K562 (cell line): ENCODE measurements around the gene CCDC3. TPM values are rescaled to one million over a fixed set of nuclear protein-coding genes. Genes with fewer than 3 reads are reported as not detected.

ENCODE experiments used
- ATAC-seq: fragments of 200-7000 bp; cut with Tn5 transposase; 3 replicates; pipeline ENCODE4 v1.9.1; 2020; ENCODE audit warnings: moderate library complexity
- BruUV-seq: library from RNA; stranded (reverse); fragments of 400-500 nt; replicated peaks from 2 replicates; lab custom pipeline; 2021; lab: Mats Ljungman, UMichigan
- CTCF ChIA-PET: fragments of 300-600 bp; formaldehyde crosslinking; extraction: SDS; loops from one replicate; lab custom pipeline; 2021; ENCODE audit warnings: low intra/inter-chr PET ratio; lab: Yijun Ruan, JAX
- POLR2A ChIA-PET: fragments of 300-600, 350-650 bp; sonication (Branson Sonifier 250); formaldehyde crosslinking; extraction: SDS; loops from one replicate; lab custom pipeline; 2021; ENCODE audit warnings: antibody characterized with exemption, inconsistent platforms; lab: Yijun Ruan, JAX
- DNase-seq, 4 experiments: peaks; one replicate each; pipeline versions ENCODE4 v3.0.0 to v3.0.0-alpha.2; 2011 to 2018; ENCODE audit warnings: low spot score in 3 of 4, mixed read lengths in 3 of 4; ENCODE audit errors: extremely low read depth in 1 of 4
- FAIRE-seq: peaks from 2 replicates; lab custom pipeline; 2011; peaks lifted over from hg19 to GRCh38; lab: Jason Lieb, UNC
- H2AFZ ChIP-seq: 2 replicates; pipeline ENCODE4 v1.6.0; 2011; ENCODE audit warnings: low read depth, low read length, control low read depth, inconsistent platforms
- H3K27ac ChIP-seq: fragments of 200-600 bp; 3 replicates; pipeline ENCODE4 v1.8.0; 2011; ENCODE audit warnings: low read depth, mild to moderate bottlenecking, control low read depth, inconsistent platforms, low read length, moderate library complexity, mixed read lengths; ENCODE audit errors: extremely low read depth
- H3K27me3 ChIP-seq, 2 experiments: fragments of 300-600 bp in 1 of 2; 2 replicates in 1 of 2; 3 replicates in 1 of 2; pipeline versions ENCODE4 v1.6.0 to v1.8.0; 2011; ENCODE audit warnings: inconsistent platforms in 2 of 2, low read length in 2 of 2, mild to moderate bottlenecking in 1 of 2, mixed read lengths in 1 of 2, moderate library complexity in 1 of 2; ENCODE audit not compliant: control insufficient read depth in 2 of 2, insufficient read depth in 2 of 2
- H3K36me3 ChIP-seq: fragments of 300-600 bp; 3 replicates; pipeline ENCODE4 v1.8.0; 2011; ENCODE audit warnings: mild to moderate bottlenecking, low read length, inconsistent platforms; ENCODE audit not compliant: control insufficient read depth, insufficient read depth
- H3K4me1 ChIP-seq, 2 experiments: fragments of 200-600 bp in 1 of 2; replicated peaks in 1 of 2; 2 replicates in 1 of 2; 3 replicates in 1 of 2; pipeline versions ENCODE4 v1.5.1 to v1.8.0; 2011; ENCODE audit warnings: inconsistent platforms in 2 of 2, low read length in 2 of 2, mild to moderate bottlenecking in 1 of 2, mixed read lengths in 1 of 2, moderate library complexity in 1 of 2; ENCODE audit not compliant: control insufficient read depth in 2 of 2, insufficient read depth in 2 of 2
- H3K4me2 ChIP-seq: 2 replicates; pipeline ENCODE4 v1.6.1; 2011; ENCODE audit warnings: low read length, control low read depth, inconsistent platforms, mixed read lengths; ENCODE audit not compliant: insufficient read depth
- H3K4me3 ChIP-seq: fragments of 200-600 bp; sonication (generic), shearing (Covaris generic); 2 replicates; pipeline ENCODE4 v1.5.1; 2016; ENCODE audit warnings: control low read depth, inconsistent platforms
- H3K79me2 ChIP-seq: fragments of 200-600 bp; 3 replicates; pipeline ENCODE4 v1.8.0; 2011; ENCODE audit warnings: low read length, inconsistent platforms; ENCODE audit not compliant: control insufficient read depth, insufficient read depth
- H3K9ac ChIP-seq, 2 experiments: 2 replicates each; pipeline versions ENCODE4 v1.6.0 to v1.6.1; 2011; ENCODE audit warnings: low read depth in 2 of 2, low read length in 2 of 2, control low read depth in 1 of 2, inconsistent platforms in 1 of 2, mild to moderate bottlenecking in 1 of 2, mixed read lengths in 1 of 2; ENCODE audit not compliant: insufficient read depth in 1 of 2
- H3K9me1 ChIP-seq: one replicate; pipeline ENCODE4 v1.6.0; 2011; ENCODE audit warnings: inconsistent platforms, mild to moderate bottlenecking, low read length, moderate library complexity; ENCODE audit not compliant: control insufficient read depth, insufficient read depth
- H3K9me3 ChIP-seq: replicated peaks from 2 replicates; pipeline ENCODE4 v1.5.1; 2011; ENCODE audit warnings: low read depth, low read length, inconsistent platforms; ENCODE audit not compliant: control insufficient read depth, insufficient read depth
- H4K20me1 ChIP-seq: replicated peaks from 2 replicates; pipeline ENCODE4 v1.6.1; 2011; ENCODE audit warnings: low read length, inconsistent platforms, mixed read lengths; ENCODE audit not compliant: control insufficient read depth, insufficient read depth
- EGR1 ChIP-seq: fragments of 450-650 bp; conservative IDR thresholded peaks from 2 replicates; pipeline ENCODE4 v1.6.1; 2017; ENCODE audit warnings: mild to moderate bottlenecking
- SETDB1 ChIP-seq: IDR thresholded peaks from one replicate; pipeline ENCODE4 v1.6.1; 2012; ENCODE audit warnings: low read length, control low read depth, inconsistent platforms
- SRSF1 ChIP-seq: fragments of 200-400 bp; formaldehyde crosslinking; IDR thresholded peaks from 2 replicates; pipeline ENCODE4 v1.6.1; 2017; ENCODE audit warnings: mild to moderate bottlenecking, low read depth, low read length, moderate library complexity
- ZZZ3 ChIP-seq: fragments of 450-650 bp; IDR thresholded peaks from 2 replicates; pipeline ENCODE4 v1.6.1; 2016; ENCODE audit warnings: antibody characterized with exemption, mild to moderate bottlenecking, moderate library complexity
- WGBS: fragments of 100-300 bp; shearing (Covaris generic); methylation state at CpG from one replicate; pipeline ENCODE4 v1.1.6; 2016; ENCODE audit warnings: low coverage, mixed read lengths; ENCODE audit not compliant: insufficient coverage; ENCODE audit errors: missing lambda C conversion rate; 5-methylcytosine and 5-hydroxymethylcytosine counted together
- in situ Hi-C: fragments of 300-500 bp; cut with MboI; formaldehyde crosslinking; loops from 4 replicates; pipeline ENCODE4 v1.15.0; 2018; ENCODE audit warnings: inconsistent platforms, mixed read lengths
- intact Hi-C: fragments of 100-400 bp; cut with micrococcal nuclease; formaldehyde crosslinking; loops from 2 replicates; pipeline ENCODE4 v1.14.2; 2022
- polyA plus RNA-seq, 8 experiments: library from polyadenylated mRNA; depleted of rRNA in 4 of 8; stranded (reverse) in 5 of 8; unstranded in 3 of 8; fragments of >200 nt; fragmentation: Nextera tagmentation in 2 of 8; fragmentation: Illumina TruSeq in 1 of 8; extraction: Ambion mirVana in 2 of 8; extraction: Trizol in 1 of 8; gene quantifications; 2 replicates each; pipeline versions ENCODE4 v1.2.1 to v1.2.3, GENCODE V29; 2011 to 2014; ENCODE audit warnings: inconsistent platforms in 1 of 8, missing spikeins in 1 of 8
- total RNA-seq, 7 experiments: library from RNA; depleted of rRNA in 6 of 7; stranded (reverse); fragments of >200 nt in 6 of 7; fragmentation: Illumina TruSeq in 2 of 7; extraction: Trizol in 2 of 7; gene quantifications; 2 replicates each; pipeline versions ENCODE4 v1.2.1 to v1.2.3, GENCODE V29; 2011 to 2021; ENCODE audit warnings: low replicate concordance in 1 of 7
- TF ChIP-seq, protein P1 (sequence below): fragments of 250-450 bp; sonication (Bioruptor Pico); IDR thresholded peaks from 2 replicates; pipeline ENCODE4 v1.5.0; 2021; ENCODE audit warnings: mild to moderate bottlenecking, borderline replicate concordance

The CCDC3 gene
- total and polyA plus RNA-seq, 9 of the 15 experiments (the other 6 are each of a cell fraction or from before 2014, with no cell fraction given): not detected

DNA sequence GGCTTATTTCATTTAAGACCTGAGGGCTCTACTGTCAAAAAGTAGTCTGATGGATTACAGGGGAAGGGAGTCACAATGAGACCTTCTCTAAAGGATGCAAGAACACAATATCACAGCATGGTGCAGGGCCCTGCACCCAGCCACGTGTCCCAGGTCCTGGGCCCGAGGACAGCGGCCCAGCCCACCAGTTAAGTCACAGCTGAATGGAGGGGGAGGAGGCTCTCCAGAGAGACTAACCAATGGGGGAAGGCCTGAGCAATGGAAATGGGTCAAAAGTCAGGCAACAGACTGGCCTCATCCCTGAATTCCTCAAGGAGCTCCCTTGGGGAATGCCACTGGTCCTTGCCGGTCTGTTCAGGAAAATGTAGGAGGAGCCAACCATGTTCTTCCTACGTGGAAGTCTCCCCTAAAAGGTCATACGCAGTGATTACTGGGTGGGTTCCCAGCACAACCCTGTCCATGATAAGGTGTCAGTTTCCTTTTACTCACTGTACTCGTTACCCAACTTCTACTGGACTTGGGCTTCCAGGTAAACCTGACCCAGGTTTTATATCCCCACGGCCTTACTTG lies 28.3 kb downstream of the CCDC3 start:
- DNase-seq (no peak), ATAC-seq (no peak), FAIRE-seq (no peak)
- no TSS peak for BruUV-seq
- Histone ChIP-seq H3K27ac (no peak overlapping the region), H3K9me1 (no peaks in the 10 kb centered on the region), H3K27me3 (peaks cover 8 to 23% of the 10 kb centered on the region in 2 experiments; a peak in 4 of 5 replicates), H2AFZ (no peak overlapping the region), H3K36me3 (no peaks in the 10 kb centered on the region), H3K79me2 (no peaks in the 10 kb centered on the region), H3K4me2 (no peak overlapping the region), H3K9me3 (no peaks in the 10 kb centered on the region), H4K20me1 (no peaks in the 10 kb centered on the region), H3K9ac (no peak overlapping the region), H3K4me1 (no peaks in the 10 kb centered on the region; a peak in 1 of 5 replicates), H3K4me3 (no peak overlapping the region)
- CTCF ChIA-PET: no interaction called here
- intact Hi-C loops (no loop called here), in situ Hi-C loops (no loop called here)
- POLR2A ChIA-PET: no interaction called here
- TF ChIP-seq SETDB1 (no peak), ZZZ3 (no peak), SRSF1 (no peak), EGR1 (no peak)
- TF ChIP-seq, protein P1, sequence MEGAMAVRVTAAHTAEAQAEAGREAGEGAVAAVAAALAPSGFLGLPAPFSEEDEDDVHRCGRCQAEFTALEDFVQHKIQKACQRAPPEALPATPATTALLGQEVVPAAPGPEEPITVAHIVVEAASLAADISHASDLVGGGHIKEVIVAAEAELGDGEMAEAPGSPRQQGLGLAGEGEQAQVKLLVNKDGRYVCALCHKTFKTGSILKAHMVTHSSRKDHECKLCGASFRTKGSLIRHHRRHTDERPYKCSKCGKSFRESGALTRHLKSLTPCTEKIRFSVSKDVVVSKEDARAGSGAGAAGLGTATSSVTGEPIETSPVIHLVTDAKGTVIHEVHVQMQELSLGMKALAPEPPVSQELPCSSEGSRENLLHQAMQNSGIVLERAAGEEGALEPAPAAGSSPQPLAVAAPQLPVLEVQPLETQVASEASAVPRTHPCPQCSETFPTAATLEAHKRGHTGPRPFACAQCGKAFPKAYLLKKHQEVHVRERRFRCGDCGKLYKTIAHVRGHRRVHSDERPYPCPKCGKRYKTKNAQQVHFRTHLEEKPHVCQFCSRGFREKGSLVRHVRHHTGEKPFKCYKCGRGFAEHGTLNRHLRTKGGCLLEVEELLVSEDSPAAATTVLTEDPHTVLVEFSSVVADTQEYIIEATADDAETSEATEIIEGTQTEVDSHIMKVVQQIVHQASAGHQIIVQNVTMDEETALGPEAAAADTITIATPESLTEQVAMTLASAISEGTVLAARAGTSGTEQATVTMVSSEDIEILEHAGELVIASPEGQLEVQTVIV (CRISPR knock-in tag): no peak
- 4% methylated on average over 8 of the region's 8 CpGs for WGBS
